ENCODE measurements around the gene IL6ST.

DNA sequence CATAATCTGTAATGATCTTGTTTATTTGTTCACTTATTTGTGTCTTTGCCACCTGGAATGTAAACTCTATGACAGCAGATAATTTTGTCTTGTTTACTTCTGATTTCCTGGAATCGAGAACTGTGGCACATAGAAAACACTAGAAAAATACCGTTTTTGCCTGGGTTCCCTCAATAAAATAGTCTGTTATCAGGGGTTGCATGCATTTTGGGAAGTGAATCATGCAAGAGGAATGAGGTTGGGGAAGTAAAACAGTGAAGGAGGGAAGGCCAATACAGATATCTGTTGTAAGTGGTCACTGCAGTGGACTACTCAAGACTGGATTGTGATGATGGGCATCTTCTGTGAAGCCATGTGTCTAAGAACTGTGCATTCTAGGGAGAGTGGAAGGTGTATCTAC is 45.2 kb upstream of the IL6ST start:
- TF ChIP-seq CTCF (IDR thresholded peaks at IDR 0.05; ENCODE audit: low read length): no peak
- no peak for TF ChIP-seq EZH2 (IDR thresholded peaks at IDR 0.05; ENCODE audit: borderline replicate concordance, low read length)
